Thoracic aorta (tissue), 2 donors: ENCODE results near the gene TRAPPC2B. TPM values are rescaled to one million over a fixed set of nuclear protein-coding genes. Genes with fewer than 3 reads are reported as not detected.
"Not testable (repeated sequence)": the region's sequence is repeated elsewhere in the genome, so short reads cannot be mapped to it uniquely, and the experiment has no call there.

ENCODE experiments used
- ATAC-seq: fragments of 150-250 bp; one replicate; pipeline ENCODE4 v1.8.0; 2017; ENCODE audit warnings: low read depth; ENCODE audit not compliant: insufficient number of reproducible peaks, low FRiP score
- DNase-seq: peaks from one replicate; pipeline ENCODE4 v3.0.0-alpha.2; 2020; ENCODE audit warnings: low spot score
- H3K27ac ChIP-seq, 2 donors: fragments of 200-600 bp; sonication (generic); 1 replicate in 1 of 2; 2 replicates in 1 of 2; pipeline ENCODE4 v1.5.1; 2016; ENCODE audit warnings: mild to moderate bottlenecking in 2 of 2, moderate library complexity in 2 of 2
- H3K27me3 ChIP-seq: fragments of 200-600 bp; sonication (generic); replicated peaks from 2 replicates; pipeline ENCODE4 v1.6.0; 2016; ENCODE audit warnings: mild to moderate bottlenecking; ENCODE audit not compliant: insufficient read depth
- H3K36me3 ChIP-seq: fragments of 200-600 bp; sonication (generic); one replicate; pipeline ENCODE4 v1.5.1; 2016
- H3K4me1 ChIP-seq, 2 donors: fragments of 200-600 bp; sonication (generic); 1 replicate in 1 of 2; 2 replicates in 1 of 2; pipeline versions ENCODE4 v1.5.1 to v1.6.0; 2016; ENCODE audit warnings: low read depth in 2 of 2, mild to moderate bottlenecking in 1 of 2; ENCODE audit not compliant: control insufficient read depth in 1 of 2
- H3K4me3 ChIP-seq: fragments of 200-600 bp; sonication (generic); 2 replicates; pipeline ENCODE4 v1.5.1; 2016; ENCODE audit warnings: mild to moderate bottlenecking
- H3K9me3 ChIP-seq: fragments of 200-600 bp; sonication (generic); 2 replicates; pipeline ENCODE4 v1.5.1; 2016
- CTCF ChIP-seq: fragments of 200-600 bp; sonication (generic); IDR thresholded peaks from one replicate; pipeline ENCODE4 v1.5.1; 2019; ENCODE audit warnings: antibody characterized with exemption
- total RNA-seq, 2 donors: library from RNA; depleted of rRNA; stranded (reverse); fragments of >200 nt; gene quantifications; one replicate each; pipeline versions ENCODE4 v1.1.0 to v1.2.3, GENCODE V29; 2016

TRAPPC2B gene
- total RNA-seq, 2 donors from 2014 or later, result 2.0 to 9.5 TPM

DNA sequence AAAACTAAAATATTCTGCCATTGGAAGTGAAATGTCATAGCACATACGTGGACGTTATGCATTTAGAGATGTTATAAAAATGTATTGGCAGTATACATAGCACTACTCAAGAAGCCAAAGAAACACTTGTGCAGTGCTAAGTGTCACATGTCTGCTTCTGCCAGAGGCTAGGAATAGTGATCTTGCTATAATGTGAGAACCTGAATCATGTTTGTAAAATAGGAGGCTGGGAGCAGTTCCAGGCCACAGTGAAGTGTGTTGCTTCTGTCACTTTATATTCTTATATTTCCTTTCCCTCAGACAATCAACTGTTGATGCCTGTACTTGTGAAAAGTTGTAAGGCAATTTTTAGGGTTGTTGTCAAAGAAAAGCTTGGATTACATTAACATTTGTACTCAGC, 3.4 kb downstream of the TRAPPC2B start:
- no peaks in the 10 kb centered on the region for H3K27me3 ChIP-seq

GRCh38 chr19:57374179-57374578, 10.8 kb downstream of the TRAPPC2B start:
- Histone ChIP-seq H3K4me3 (no peak overlapping the region), H3K4me1 (no peaks in the 10 kb centered on the region), H3K27me3 (no peaks in the 10 kb centered on the region), H3K36me3 (peaks cover 62% of the 10 kb centered on the region), H3K9me3 (peaks cover 36% of the 10 kb centered on the region), H3K27ac (no peak overlapping the region)
- ATAC-seq, result no peak
- TF ChIP-seq CTCF, result no peak
- DNase-seq, result no peak

More for the DNA sequence above, 3.4 kb downstream of the TRAPPC2B start:
- no peak overlapping the region for H3K27ac ChIP-seq
- H3K36me3 ChIP-seq, result peaks cover 7% of the 10 kb centered on the region
- peaks cover 8% of the 10 kb centered on the region for H3K9me3 ChIP-seq
- H3K4me3 ChIP-seq, result no peak overlapping the region
- H3K4me1 ChIP-seq, result peaks cover 0 to 15% of the 10 kb centered on the region in 2 donors
- DNase-seq (no peak), ATAC-seq (no peak)
- TF ChIP-seq CTCF, result no peak

DNA sequence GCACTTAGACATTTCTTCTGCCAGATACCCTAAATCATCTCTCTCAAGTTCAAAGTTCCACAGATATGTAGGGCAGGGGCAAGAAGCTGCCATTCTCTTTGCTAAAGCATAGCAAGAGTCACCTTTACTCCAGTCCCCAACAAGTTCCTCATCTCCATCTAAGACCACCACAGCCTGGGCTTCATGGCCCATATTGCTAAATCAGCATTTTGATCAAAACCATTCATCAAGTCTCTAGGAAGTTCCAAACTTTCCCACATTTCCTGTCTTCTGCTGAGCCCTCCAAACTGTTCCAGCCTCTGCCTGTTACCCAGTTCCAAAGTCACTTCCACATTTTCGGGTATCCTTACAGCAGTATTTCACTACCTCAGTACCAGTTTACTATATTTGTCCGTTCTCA, 11.3 kb downstream of the TRAPPC2B start:
- H3K9me3 ChIP-seq, result peaks cover 40% of the 10 kb centered on the region
- not testable (repeated sequence) for H3K4me1 ChIP-seq, H3K27me3 ChIP-seq, DNase-seq, H3K27ac ChIP-seq, ATAC-seq, H3K4me3 ChIP-seq
- peaks cover 62% of the 10 kb centered on the region for H3K36me3 ChIP-seq

- Histone ChIP-seq H3K4me1 (no peaks in the 10 kb centered on the region), H3K9me3 (peaks cover 43% of the 10 kb centered on the region), H3K4me3 (no peak overlapping the region), H3K36me3 (peaks cover 58% of the 10 kb centered on the region), H3K27ac (no peak overlapping the region), H3K27me3 (no peaks in the 10 kb centered on the region)
- TF ChIP-seq CTCF, result no peak
- ATAC-seq (no peak), DNase-seq (no peak)
Measured at GRCh38 chr19:57376151-57376550, 12.8 kb downstream of the TRAPPC2B start.

GRCh38 chr19:57377498-57378146, 14.3 kb downstream of the TRAPPC2B start:
- no peak overlapping the region for H3K4me3 ChIP-seq
- H3K36me3 ChIP-seq, result peaks cover 47% of the 10 kb centered on the region

More at GRCh38 chr19:57377498-57378146, 14.3 kb downstream of the TRAPPC2B start:
- no peaks in the 10 kb centered on the region for H3K27me3 ChIP-seq
- H3K9me3 ChIP-seq, result peaks cover 43% of the 10 kb centered on the region
- DNase-seq (no peak), ATAC-seq (no peak)
- no peak overlapping the region for H3K27ac ChIP-seq
- no peaks in the 10 kb centered on the region for H3K4me1 ChIP-seq
- no peak for TF ChIP-seq CTCF
